HG02623 (cell line): Measurements from ENCODE around the gene KLF16.

ENCODE experiments used
- ATAC-seq: cut with Tn5 transposase; IDR thresholded peaks from one replicate; pipeline ENCODE4 v1.9.1; 2021; ENCODE audit warnings: moderate library complexity; ENCODE audit not compliant: unreplicated experiment

Gene KLF16

GRCh38 chr19:1856345-1856697 lies 7.1 kb downstream of the KLF16 start:
- ATAC-seq = no peak

- no peak for ATAC-seq
Measured at GRCh38 chr19:1855828-1856255, 7.5 kb downstream of the KLF16 start.

GRCh38 chr19:1855040-1855827 lies 8.1 kb downstream of the KLF16 start:
- ATAC-seq = peak; percentile 48

- ATAC-seq = no peak
Measured at GRCh38 chr19:1854542-1855039, 8.8 kb downstream of the KLF16 start.

GRCh38 chr19:1854039-1854541 lies 9.3 kb downstream of the KLF16 start:
- no peak for ATAC-seq

- no peak for ATAC-seq
Measured at GRCh38 chr19:1853295-1854038, 9.9 kb downstream of the KLF16 start.

- no peak for ATAC-seq
Measured at GRCh38 chr19:1852581-1853128, 10.7 kb downstream of the KLF16 start.

- no peak for ATAC-seq
Measured at GRCh38 chr19:1851654-1852580, 11.5 kb downstream of the KLF16 start.

GRCh38 chr19:1850809-1851653 lies 12.3 kb downstream of the KLF16 start:
- ATAC-seq = no peak

GRCh38 chr19:1849886-1850398 lies 13.4 kb downstream of the KLF16 start:
- no peak for ATAC-seq

- ATAC-seq = no peak
Measured at GRCh38 chr19:1849132-1849474, 14.3 kb downstream of the KLF16 start.

- ATAC-seq = peak; percentile 60
Measured at GRCh38 chr19:1848399-1849131, 14.8 kb downstream of the KLF16 start, which contains the start of gene REXO1. REXO1 (minus strand) TSS chr19:1848483; CDS start chr19:1848358, 125 bp downstream.

GRCh38 chr19:1847684-1848398 lies 15.5 kb downstream of the KLF16 start:
- peak; percentile 18 for ATAC-seq

- ATAC-seq = no peak
Measured at GRCh38 chr19:1847348-1847683, 16.1 kb downstream of the KLF16 start.

GRCh38 chr19:1846517-1847204 lies 16.7 kb downstream of the KLF16 start:
- ATAC-seq = no peak

GRCh38 chr19:1845642-1846041 lies 17.7 kb downstream of the KLF16 start:
- ATAC-seq = no peak

- ATAC-seq = no peak
Measured at GRCh38 chr19:1845125-1845515, 18.3 kb downstream of the KLF16 start.
